GM12878 (cell line): ENCODE measurements around the gene TSC22D3. TPM values are rescaled to one million over a fixed set of nuclear protein-coding genes. Genes with fewer than 3 reads are reported as not detected.

Experiments used
- ATAC-seq: fragments of 200-7000 bp; cut with Tn5 transposase; 3 replicates; pipeline ENCODE4 v1.9.1; 2020; ENCODE audit warnings: mild to moderate bottlenecking, moderate library complexity
- BruUV-seq: library from RNA; stranded (reverse); fragments of 400-500 nt; replicated peaks from 2 replicates; lab custom pipeline; 2021; lab: Mats Ljungman, UMichigan
- CTCF ChIA-PET: fragments of 300-600 bp; sonication (Branson Sonifier 250); formaldehyde crosslinking; extraction: SDS; loops from one replicate; lab custom pipeline; 2021; ENCODE audit warnings: inconsistent platforms; lab: Yijun Ruan, JAX
- POLR2A ChIA-PET: fragments of 350-600 bp; formaldehyde crosslinking; extraction: SDS; loops from one replicate; lab custom pipeline; 2021; ENCODE audit warnings: inconsistent platforms; lab: Charles Lee
- RAD21 ChIA-PET: fragments of 300-600 bp; sonication (Branson Sonifier 250); formaldehyde crosslinking; loops from one replicate; lab custom pipeline; 2023; ENCODE audit warnings: antibody characterized with exemption; ENCODE audit not compliant: unreplicated experiment; lab: Charles Lee
- SMC1A ChIA-PET: fragments of 300-600 bp; sonication (Branson Sonifier 250); formaldehyde crosslinking; loops from one replicate; lab custom pipeline; 2023; ENCODE audit not compliant: unreplicated experiment, uncharacterized antibody; lab: Charles Lee
- DNase-seq: peaks from one replicate; pipeline ENCODE4 v3.0.0-alpha.2; 2011; ENCODE audit warnings: low read depth, low spot score
- FAIRE-seq: peaks from 3 replicates; lab custom pipeline; 2011; peaks lifted over from hg19 to GRCh38; lab: Jason Lieb, UNC
- H2AFZ ChIP-seq: 2 replicates; pipeline ENCODE4 v1.6.0; 2011; ENCODE audit warnings: low read depth, low read length, control low read depth; ENCODE audit not compliant: control insufficient read depth
- H3K27ac ChIP-seq: 2 replicates; pipeline ENCODE4 v1.5.1; 2011; ENCODE audit warnings: control low read depth; ENCODE audit not compliant: control insufficient read depth, insufficient read depth
- H3K27me3 ChIP-seq, 2 experiments: replicated peaks in 1 of 2; 2 replicates each; pipeline versions ENCODE4 v1.6.0 to v1.6.1; 2011; ENCODE audit warnings: low read length in 1 of 2; ENCODE audit not compliant: control insufficient read depth in 2 of 2, insufficient read depth in 2 of 2
- H3K36me3 ChIP-seq, 2 experiments: 2 replicates each; pipeline ENCODE4 v1.5.1; 2011; ENCODE audit warnings: low read length in 1 of 2; ENCODE audit not compliant: control insufficient read depth in 2 of 2, insufficient read depth in 2 of 2
- H3K4me1 ChIP-seq: 2 replicates; pipeline ENCODE4 v1.6.1; 2011; ENCODE audit warnings: mild to moderate bottlenecking, low read length, moderate library complexity, mixed read lengths; ENCODE audit not compliant: control insufficient read depth, insufficient read depth
- H3K4me2 ChIP-seq: 2 replicates; pipeline ENCODE4 v1.6.0; 2011; ENCODE audit warnings: control low read depth; ENCODE audit not compliant: control insufficient read depth, insufficient read depth
- H3K4me3 ChIP-seq: fragments of 200-600 bp; sonication (generic); 2 replicates; pipeline ENCODE4 v1.5.1; 2016
- H3K79me2 ChIP-seq: 2 replicates; pipeline ENCODE4 v1.6.0; 2011; ENCODE audit warnings: low read length; ENCODE audit not compliant: control insufficient read depth, insufficient read depth
- H3K9ac ChIP-seq: 2 replicates; pipeline ENCODE4 v1.8.0; 2011; ENCODE audit warnings: low read length, control low read depth, mixed read lengths; ENCODE audit not compliant: control insufficient read depth, insufficient read depth
- H3K9me3 ChIP-seq: replicated peaks from 3 replicates; pipeline ENCODE4 v1.5.1; 2011; ENCODE audit warnings: mild to moderate bottlenecking, low read length; ENCODE audit not compliant: control insufficient read depth, insufficient read depth
- H4K20me1 ChIP-seq: 2 replicates; pipeline ENCODE4 v1.6.0; 2011; ENCODE audit not compliant: control insufficient read depth, insufficient read depth
- DPF2 ChIP-seq: fragments of 450-650 bp; IDR thresholded peaks from 2 replicates; pipeline ENCODE4 v1.6.1; 2017; ENCODE audit warnings: mild to moderate bottlenecking
- EP300 ChIP-seq, 2 experiments: fragments of 150-350 bp in 1 of 2; IDR thresholded peaks; 2 replicates each; pipeline ENCODE4 v1.6.1; 2011 to 2012; ENCODE audit warnings: low read depth in 2 of 2, low read length in 2 of 2, borderline replicate concordance in 1 of 2, improper control_type of control experiment in 1 of 2, inconsistent platforms in 1 of 2; ENCODE audit not compliant: control insufficient read depth in 1 of 2
- EZH2 ChIP-seq: IDR thresholded peaks from 2 replicates; pipeline ENCODE4 v1.6.1; 2012; ENCODE audit warnings: low read depth, mild to moderate bottlenecking, control low read depth, inconsistent platforms, low read length, borderline replicate concordance; ENCODE audit not compliant: control insufficient read depth
- HDAC2 ChIP-seq: fragments of 200-600 bp; sonication (generic); IDR thresholded peaks from 2 replicates; pipeline ENCODE4 v1.6.1; 2017
- HDGF ChIP-seq: fragments of 450-650 bp; IDR thresholded peaks from 2 replicates; pipeline ENCODE4 v1.6.1; 2016; ENCODE audit warnings: antibody characterized with exemption
- IKZF1 ChIP-seq: fragments of 450-650 bp; conservative IDR thresholded peaks from 2 replicates; pipeline ENCODE4 v1.6.1; 2017; ENCODE audit warnings: antibody characterized with exemption, mild to moderate bottlenecking
- JUNB ChIP-seq: IDR thresholded peaks from 2 replicates; pipeline ENCODE4 v1.6.1; 2016; ENCODE audit warnings: antibody characterized with exemption, mild to moderate bottlenecking
- MEF2A ChIP-seq: IDR thresholded peaks from 2 replicates; pipeline ENCODE4 v1.6.1; 2011; ENCODE audit warnings: low read depth, mild to moderate bottlenecking, low read length, moderate library complexity; ENCODE audit not compliant: insufficient read depth
- MTA2 ChIP-seq: fragments of 450-650 bp; IDR thresholded peaks from 2 replicates; pipeline ENCODE4 v1.6.1; 2016; ENCODE audit warnings: low read depth, mild to moderate bottlenecking, moderate library complexity
- NRF1 ChIP-seq: conservative IDR thresholded peaks from 2 replicates; pipeline ENCODE4 v1.6.1; 2011; ENCODE audit warnings: mild to moderate bottlenecking, low read depth, low read length, improper control_type of control experiment
- RBBP5 ChIP-seq: fragments of 200-600 bp; sonication (generic); conservative IDR thresholded peaks from 2 replicates; pipeline ENCODE4 v1.6.1; 2016
- WRNIP1 ChIP-seq: IDR thresholded peaks from 2 replicates; pipeline ENCODE4 v1.6.1; 2011; ENCODE audit warnings: low read depth, low read length, improper control_type of control experiment, borderline replicate concordance
- ZNF24 ChIP-seq: fragments of 450-650 bp; IDR thresholded peaks from 2 replicates; pipeline ENCODE4 v1.6.1; 2017; ENCODE audit warnings: antibody characterized with exemption, mild to moderate bottlenecking
- ZNF622 ChIP-seq: fragments of 450-650 bp; IDR thresholded peaks from 2 replicates; pipeline ENCODE4 v1.6.1; 2017; ENCODE audit warnings: mild to moderate bottlenecking, inconsistent platforms
- WGBS: methylation state at CpG from one replicate; pipeline ENCODE4 v1.1.6; 2016; ENCODE audit warnings: low lambda C conversion rate; ENCODE audit not compliant: insufficient replicate concordance, insufficient coverage; ENCODE audit errors: missing lambda C conversion rate; 5-methylcytosine and 5-hydroxymethylcytosine counted together
- in situ Hi-C: fragments of 300-500 bp; cut with MboI; formaldehyde crosslinking; loops from 9 replicates; pipeline ENCODE4 v1.14.3; 2018; ENCODE audit warnings: mixed read lengths
- intact Hi-C: fragments of 100-400 bp; cut with micrococcal nuclease; formaldehyde crosslinking; loops from one replicate; pipeline ENCODE4 v1.14.2; 2022; ENCODE audit not compliant: unreplicated experiment
- polyA plus RNA-seq, 11 experiments: library from polyadenylated mRNA; depleted of rRNA in 4 of 11; unstranded in 6 of 11; stranded (reverse) in 5 of 11; fragments of >200 nt; fragmentation: Nextera tagmentation in 4 of 11; fragmentation: Illumina TruSeq in 1 of 11; extraction: Ambion mirVana in 4 of 11; extraction: Trizol in 1 of 11; gene quantifications; 1 replicate in 1 of 11; 2 replicates in 10 of 11; pipeline versions ENCODE4 v1.2.1 to v1.2.3, GENCODE V29; 2011 to 2016; ENCODE audit warnings: inconsistent platforms in 2 of 11, missing spikeins in 2 of 11, low read depth in 1 of 11
- total RNA-seq, 4 experiments: library from RNA; depleted of rRNA in 3 of 4; stranded (reverse); fragments of >200 nt in 3 of 4; fragmentation: Illumina TruSeq in 1 of 4; extraction: Trizol in 1 of 4; gene quantifications; 2 replicates each; pipeline versions ENCODE4 v1.2.1 to v1.2.3, GENCODE V29; 2013 to 2021
- TF ChIP-seq, protein P1 (sequence below): fragments of 450-650 bp; IDR thresholded peaks from 2 replicates; pipeline ENCODE4 v1.6.1; 2016; ENCODE audit warnings: mild to moderate bottlenecking
- TF ChIP-seq, protein P2 (sequence below): fragments of 450-650 bp; conservative IDR thresholded peaks from 2 replicates; pipeline ENCODE4 v1.6.1; 2017; ENCODE audit warnings: mild to moderate bottlenecking, moderate library complexity
- TF ChIP-seq, protein P3 (sequence below): IDR thresholded peaks from 2 replicates; pipeline ENCODE4 v1.6.1; 2012; ENCODE audit warnings: low read depth, low read length, improper control_type of control experiment
- TF ChIP-seq, protein P4 (sequence below): fragments of 450-650 bp; IDR thresholded peaks from 2 replicates; pipeline ENCODE4 v1.6.1; 2016; ENCODE audit warnings: mild to moderate bottlenecking, moderate library complexity, borderline replicate concordance

TSC22D3 gene
- total and polyA plus RNA-seq, 10 of the 15 experiments (the other 5 are each of a cell fraction or from before 2014, with no cell fraction given), result 4.6 to 122 (median 16.1) TPM

DNA sequence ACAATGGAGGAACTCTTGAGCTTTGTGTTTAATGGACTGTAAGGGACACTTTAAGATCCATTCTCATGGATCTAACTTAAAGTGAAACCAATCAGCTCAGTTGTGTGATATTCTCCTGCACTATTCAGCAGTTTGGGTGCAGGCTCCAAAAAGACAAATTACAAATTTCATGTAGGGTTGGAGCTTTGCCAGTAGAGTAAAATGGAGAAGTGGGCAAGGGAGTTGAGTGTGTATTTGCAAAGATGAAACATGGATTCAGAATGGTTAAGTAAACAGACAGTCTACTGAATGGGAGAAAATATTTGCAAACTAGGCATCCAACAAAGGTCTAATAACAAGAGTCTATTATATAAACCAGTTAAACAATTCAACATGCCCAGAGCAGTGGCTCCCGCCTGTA is 28.8 kb upstream of the TSC22D3 start:
- intact Hi-C loops, result no loop called here
- Histone ChIP-seq H3K79me2 (no peaks in the 10 kb centered on the region), H3K27me3 (no peaks in the 10 kb centered on the region), H3K9me3 (no peaks in the 10 kb centered on the region), H3K9ac (no peak overlapping the region), H3K4me2 (no peak overlapping the region), H3K36me3 (no peaks in the 10 kb centered on the region), H2AFZ (no peak overlapping the region), H3K4me1 (no peaks in the 10 kb centered on the region), H4K20me1 (no peaks in the 10 kb centered on the region), H3K27ac (no peak overlapping the region), H3K4me3 (no peak overlapping the region)
- ATAC-seq, result no peak
- in situ Hi-C loops, result no loop called here
- POLR2A ChIA-PET, result no interaction called here
- SMC1A ChIA-PET, result no interaction called here
- no TSS peak for BruUV-seq
- WGBS, result 0% methylated on average over 1 of the region's 1 CpG
- CTCF ChIA-PET, result no interaction called here
- FAIRE-seq, result no peak
- DNase-seq, result no peak
- RAD21 ChIA-PET, result no interaction called here
- TF ChIP-seq ZNF622 (no peak), JUNB (no peak), EZH2 (no peak), EP300 (IDR thresholded peaks at IDR 0.05; ENCODE audit: borderline replicate concordance in 1 of 2, control insufficient read depth in 1 of 2, low read depth in 2 of 2, low read length in 2 of 2) (no peak), WRNIP1 (no peak), HDGF (no peak), DPF2 (no peak), NRF1 (no peak), RBBP5 (no peak), IKZF1 (no peak), HDAC2 (no peak), MEF2A (no peak), ZNF24 (no peak), MTA2 (no peak)
- TF ChIP-seq, protein P1, sequence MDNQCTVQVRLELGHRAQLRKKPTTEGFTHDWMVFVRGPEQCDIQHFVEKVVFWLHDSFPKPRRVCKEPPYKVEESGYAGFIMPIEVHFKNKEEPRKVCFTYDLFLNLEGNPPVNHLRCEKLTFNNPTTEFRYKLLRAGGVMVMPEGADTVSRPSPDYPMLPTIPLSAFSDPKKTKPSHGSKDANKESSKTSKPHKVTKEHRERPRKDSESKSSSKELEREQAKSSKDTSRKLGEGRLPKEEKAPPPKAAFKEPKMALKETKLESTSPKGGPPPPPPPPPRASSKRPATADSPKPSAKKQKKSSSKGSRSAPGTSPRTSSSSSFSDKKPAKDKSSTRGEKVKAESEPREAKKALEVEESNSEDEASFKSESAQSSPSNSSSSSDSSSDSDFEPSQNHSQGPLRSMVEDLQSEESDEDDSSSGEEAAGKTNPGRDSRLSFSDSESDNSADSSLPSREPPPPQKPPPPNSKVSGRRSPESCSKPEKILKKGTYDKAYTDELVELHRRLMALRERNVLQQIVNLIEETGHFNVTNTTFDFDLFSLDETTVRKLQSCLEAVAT, result no peak
- TF ChIP-seq, protein P2, sequence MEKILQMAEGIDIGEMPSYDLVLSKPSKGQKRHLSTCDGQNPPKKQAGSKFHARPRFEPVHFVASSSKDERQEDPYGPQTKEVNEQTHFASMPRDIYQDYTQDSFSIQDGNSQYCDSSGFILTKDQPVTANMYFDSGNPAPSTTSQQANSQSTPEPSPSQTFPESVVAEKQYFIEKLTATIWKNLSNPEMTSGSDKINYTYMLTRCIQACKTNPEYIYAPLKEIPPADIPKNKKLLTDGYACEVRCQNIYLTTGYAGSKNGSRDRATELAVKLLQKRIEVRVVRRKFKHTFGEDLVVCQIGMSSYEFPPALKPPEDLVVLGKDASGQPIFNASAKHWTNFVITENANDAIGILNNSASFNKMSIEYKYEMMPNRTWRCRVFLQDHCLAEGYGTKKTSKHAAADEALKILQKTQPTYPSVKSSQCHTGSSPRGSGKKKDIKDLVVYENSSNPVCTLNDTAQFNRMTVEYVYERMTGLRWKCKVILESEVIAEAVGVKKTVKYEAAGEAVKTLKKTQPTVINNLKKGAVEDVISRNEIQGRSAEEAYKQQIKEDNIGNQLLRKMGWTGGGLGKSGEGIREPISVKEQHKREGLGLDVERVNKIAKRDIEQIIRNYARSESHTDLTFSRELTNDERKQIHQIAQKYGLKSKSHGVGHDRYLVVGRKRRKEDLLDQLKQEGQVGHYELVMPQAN, result no peak
- TF ChIP-seq, protein P3, sequence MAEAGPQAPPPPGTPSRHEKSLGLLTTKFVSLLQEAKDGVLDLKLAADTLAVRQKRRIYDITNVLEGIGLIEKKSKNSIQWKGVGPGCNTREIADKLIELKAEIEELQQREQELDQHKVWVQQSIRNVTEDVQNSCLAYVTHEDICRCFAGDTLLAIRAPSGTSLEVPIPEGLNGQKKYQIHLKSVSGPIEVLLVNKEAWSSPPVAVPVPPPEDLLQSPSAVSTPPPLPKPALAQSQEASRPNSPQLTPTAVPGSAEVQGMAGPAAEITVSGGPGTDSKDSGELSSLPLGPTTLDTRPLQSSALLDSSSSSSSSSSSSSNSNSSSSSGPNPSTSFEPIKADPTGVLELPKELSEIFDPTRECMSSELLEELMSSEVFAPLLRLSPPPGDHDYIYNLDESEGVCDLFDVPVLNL, result no peak
- TF ChIP-seq, protein P4, sequence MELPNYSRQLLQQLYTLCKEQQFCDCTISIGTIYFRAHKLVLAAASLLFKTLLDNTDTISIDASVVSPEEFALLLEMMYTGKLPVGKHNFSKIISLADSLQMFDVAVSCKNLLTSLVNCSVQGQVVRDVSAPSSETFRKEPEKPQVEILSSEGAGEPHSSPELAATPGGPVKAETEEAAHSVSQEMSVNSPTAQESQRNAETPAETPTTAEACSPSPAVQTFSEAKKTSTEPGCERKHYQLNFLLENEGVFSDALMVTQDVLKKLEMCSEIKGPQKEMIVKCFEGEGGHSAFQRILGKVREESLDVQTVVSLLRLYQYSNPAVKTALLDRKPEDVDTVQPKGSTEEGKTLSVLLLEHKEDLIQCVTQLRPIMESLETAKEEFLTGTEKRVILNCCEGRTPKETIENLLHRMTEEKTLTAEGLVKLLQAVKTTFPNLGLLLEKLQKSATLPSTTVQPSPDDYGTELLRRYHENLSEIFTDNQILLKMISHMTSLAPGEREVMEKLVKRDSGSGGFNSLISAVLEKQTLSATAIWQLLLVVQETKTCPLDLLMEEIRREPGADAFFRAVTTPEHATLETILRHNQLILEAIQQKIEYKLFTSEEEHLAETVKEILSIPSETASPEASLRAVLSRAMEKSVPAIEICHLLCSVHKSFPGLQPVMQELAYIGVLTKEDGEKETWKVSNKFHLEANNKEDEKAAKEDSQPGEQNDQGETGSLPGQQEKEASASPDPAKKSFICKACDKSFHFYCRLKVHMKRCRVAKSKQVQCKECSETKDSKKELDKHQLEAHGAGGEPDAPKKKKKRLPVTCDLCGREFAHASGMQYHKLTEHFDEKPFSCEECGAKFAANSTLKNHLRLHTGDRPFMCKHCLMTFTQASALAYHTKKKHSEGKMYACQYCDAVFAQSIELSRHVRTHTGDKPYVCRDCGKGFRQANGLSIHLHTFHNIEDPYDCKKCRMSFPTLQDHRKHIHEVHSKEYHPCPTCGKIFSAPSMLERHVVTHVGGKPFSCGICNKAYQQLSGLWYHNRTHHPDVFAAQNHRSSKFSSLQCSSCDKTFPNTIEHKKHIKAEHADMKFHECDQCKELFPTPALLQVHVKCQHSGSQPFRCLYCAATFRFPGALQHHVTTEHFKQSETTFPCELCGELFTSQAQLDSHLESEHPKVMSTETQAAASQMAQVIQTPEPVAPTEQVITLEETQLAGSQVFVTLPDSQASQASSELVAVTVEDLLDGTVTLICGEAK, result no peak
